ENCODE results near the gene HMGA1.
A peak's percentile ranks its signal among the peaks of the same experiment; 100 is the strongest.
"Not testable (repeated sequence)": the region's sequence is repeated elsewhere in the genome, so short reads cannot be mapped to it uniquely, and the experiment has no call there.

The HMGA1 gene

GRCh38 chr6:34241351-34242215, 4.9 kb downstream of the HMGA1 start:
- no peak for DNase-seq

- DNase-seq: no peak
Observed at GRCh38 chr6:34242252-34243130, 5.8 kb downstream of the HMGA1 start.

- DNase-seq: no peak
Observed at GRCh38 chr6:34243131-34243771, 6.6 kb downstream of the HMGA1 start.

- peak; percentile 71 for DNase-seq
Observed at GRCh38 chr6:34243901-34244884, 7.5 kb downstream of the HMGA1 start.

GRCh38 chr6:34245032-34245760, 8.5 kb downstream of the HMGA1 start:
- DNase-seq: not testable (repeated sequence)

- not testable (repeated sequence) for DNase-seq
Observed at GRCh38 chr6:34245761-34246140, 9.1 kb downstream of the HMGA1 start.

GRCh38 chr6:34246249-34246562, 9.5 kb downstream of the HMGA1 start:
- DNase-seq: no peak

- peak; percentile 66 for DNase-seq
Observed at GRCh38 chr6:34246563-34247391, 10.1 kb downstream of the HMGA1 start.

- no peak for DNase-seq
Observed at GRCh38 chr6:34247481-34248197, 11.0 kb downstream of the HMGA1 start.

- peak; percentile 58 for DNase-seq
Observed at GRCh38 chr6:34248198-34248726, 11.6 kb downstream of the HMGA1 start.

- DNase-seq: peak; percentile 98
Observed at GRCh38 chr6:34248727-34249468, 12.2 kb downstream of the HMGA1 start, which contains the start of gene SMIM29. Gene SMIM29 (minus strand): TSS chr6:34249006. CDS start chr6:34247791, 1,215 bp downstream.

GRCh38 chr6:34249469-34250261, 13.0 kb downstream of the HMGA1 start:
- no peak for DNase-seq

- DNase-seq: not testable (repeated sequence)
Observed at GRCh38 chr6:34252395-34252794, 15.7 kb downstream of the HMGA1 start.

- DNase-seq: no peak
Observed at GRCh38 chr6:34259529-34260069, 22.9 kb downstream of the HMGA1 start.

- no peak for DNase-seq
Observed at GRCh38 chr6:34260576-34261267, 24.0 kb downstream of the HMGA1 start.

- DNase-seq: not testable (repeated sequence)
Observed at GRCh38 chr6:34263484-34263883, 26.8 kb downstream of the HMGA1 start.

GRCh38 chr6:34267746-34268145, 31.1 kb downstream of the HMGA1 start:
- DNase-seq: no peak
